IPS DF 19.7 (cell line): ENCODE results near the gene AKAP13.
"Not testable (repeated sequence)": the region's sequence is repeated elsewhere in the genome, so short reads cannot be mapped to it uniquely, and the experiment has no call there.

Experiments used
- DNase-seq: peaks from one replicate; pipeline ENCODE4 v3.0.0-alpha.2; 2013; ENCODE audit warnings: low read depth, low spot score

AKAP13 gene

DNA sequence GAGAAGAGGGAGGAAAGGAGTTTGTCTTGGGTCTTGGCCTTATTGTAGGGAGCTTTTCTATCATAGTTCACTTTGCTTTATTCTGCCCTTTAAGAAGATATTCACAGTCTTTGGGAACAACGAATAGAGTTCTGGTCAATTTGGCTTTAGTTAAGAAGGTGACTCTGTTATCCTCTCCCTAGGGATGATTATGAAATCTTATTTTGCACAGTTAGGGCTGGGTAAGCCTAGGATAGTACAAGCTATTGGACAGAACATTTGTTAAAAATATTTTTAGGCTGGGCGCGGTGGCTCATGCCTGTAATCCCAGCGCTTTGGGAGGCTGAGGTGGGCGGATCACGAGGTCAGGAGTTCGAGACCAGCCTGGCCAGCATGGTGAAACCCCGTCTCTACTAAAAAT is 61.5 kb downstream of the AKAP13 start:
- not testable (repeated sequence) for DNase-seq

DNA sequence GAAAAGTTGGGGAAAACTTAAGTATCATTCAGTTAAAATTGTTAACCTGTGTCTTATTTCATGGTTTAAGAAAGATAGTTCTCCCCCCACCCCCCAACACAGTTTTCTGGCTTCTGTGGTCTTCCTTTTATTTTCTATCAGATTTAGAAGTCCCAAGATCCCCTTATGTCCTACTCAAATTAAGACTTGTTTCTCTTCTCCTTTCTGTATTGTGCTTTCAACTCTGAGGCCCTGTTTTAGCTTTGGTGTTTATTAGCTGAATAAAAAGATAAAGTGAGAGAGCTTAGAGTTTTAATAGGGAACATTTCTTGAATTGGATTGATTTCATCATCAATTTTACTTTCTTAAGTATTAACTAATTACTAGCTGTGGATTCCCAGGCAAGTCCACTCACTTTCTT is 62.6 kb downstream of the AKAP13 start:
- DNase-seq: no peak

DNA sequence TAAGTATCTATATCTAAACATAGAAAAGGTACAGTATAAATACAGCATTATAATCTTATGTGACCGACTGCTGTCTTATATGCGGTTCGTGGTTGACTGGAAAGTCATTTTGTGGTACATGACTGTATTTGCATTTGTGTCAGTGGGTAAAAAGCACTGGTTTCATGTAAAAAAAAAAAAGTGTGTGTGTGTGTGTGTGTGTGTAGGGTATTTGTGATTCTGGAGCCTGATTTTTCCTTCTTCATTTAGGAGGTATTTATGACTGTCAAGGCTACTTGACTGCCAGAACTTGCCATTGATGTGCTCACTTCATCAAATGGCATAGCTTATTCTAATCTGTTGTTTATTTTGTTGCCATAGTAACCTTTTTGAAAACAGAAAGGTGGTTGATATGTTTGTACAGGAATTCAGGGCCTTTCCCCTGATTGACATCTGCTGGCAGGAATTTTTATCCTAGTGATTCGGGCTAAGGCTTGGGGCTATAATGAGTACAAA is 63.2 kb downstream of the AKAP13 start:
- no peak for DNase-seq

DNA sequence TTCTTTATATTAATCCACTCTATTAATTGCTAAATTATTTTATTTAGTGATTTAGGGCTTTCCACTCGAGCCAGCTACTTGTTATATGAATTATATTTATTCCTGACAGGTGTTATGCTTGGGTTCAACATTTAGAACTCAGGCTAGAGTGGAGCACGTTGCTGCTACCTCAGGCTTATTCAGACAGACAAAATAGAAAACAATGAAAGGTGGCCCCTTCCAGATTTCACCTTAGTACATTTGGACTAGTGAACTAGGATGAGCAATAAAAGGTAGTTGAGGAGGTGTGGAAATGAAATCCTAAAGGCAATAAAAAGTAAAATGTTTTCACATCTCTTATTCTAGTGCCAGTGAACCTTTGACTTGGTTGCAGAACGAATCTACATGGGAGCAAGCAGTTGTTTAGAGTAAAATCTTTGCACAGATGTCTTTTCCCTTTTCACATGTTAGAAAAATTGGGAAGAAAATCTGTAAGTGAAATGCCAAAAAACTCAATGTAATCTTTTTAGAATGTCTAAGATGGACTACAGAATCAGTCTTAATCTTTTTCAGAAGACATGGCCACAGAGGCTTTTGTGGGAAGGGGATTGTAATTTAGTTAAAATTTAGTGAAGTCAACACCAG is 63.8 kb downstream of the AKAP13 start:
- no peak for DNase-seq

DNA sequence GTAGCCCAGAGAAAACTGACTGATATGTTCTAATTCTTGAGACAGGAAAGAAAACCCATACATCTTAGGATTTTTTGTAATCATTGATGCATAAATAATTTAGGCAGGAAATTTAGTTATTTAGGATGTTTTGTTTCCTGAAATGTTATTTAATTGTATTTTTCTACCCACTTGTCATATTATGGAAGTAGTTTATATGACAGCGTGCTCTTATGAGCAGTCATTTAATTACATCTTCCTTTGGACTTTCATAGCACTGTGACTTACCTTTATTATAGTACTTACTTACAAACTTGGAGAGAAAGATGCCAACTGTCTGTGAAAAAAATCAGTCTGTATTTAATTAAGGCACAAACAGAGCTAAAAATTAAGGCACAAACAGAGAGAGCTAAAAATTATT is 65.0 kb downstream of the AKAP13 start:
- DNase-seq: no peak

DNA sequence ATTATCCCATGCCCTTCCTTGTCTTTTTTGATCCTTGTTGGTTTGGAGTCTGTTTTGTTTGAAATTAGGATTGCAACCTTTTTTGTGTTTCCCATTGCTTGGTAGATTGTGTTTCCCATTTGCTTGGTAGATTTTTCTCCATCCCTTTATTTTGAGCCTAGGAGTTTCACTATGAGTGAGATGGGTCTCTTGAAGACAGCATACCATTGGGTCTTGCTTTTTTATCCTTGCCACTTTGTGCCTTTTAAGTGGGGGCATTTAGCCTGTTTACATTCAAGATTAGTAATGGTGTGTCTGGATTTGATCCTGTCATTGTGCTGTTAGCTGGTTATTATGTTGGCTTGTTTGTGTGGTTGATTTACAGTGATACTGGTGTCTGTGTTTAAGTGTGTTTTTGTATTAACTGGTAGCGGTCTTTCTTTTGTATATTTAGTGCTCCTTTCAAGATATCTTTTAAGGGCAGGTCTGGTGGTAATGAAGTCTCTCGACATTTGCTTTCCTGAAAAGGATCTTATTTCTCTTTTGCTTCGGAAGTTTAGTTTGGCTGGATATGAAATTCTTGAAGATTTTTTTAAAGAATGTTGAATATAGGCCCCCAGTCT is 70.8 kb downstream of the AKAP13 start:
- DNase-seq: no peak

- DNase-seq: no peak
These were observed 72.0 kb downstream of the AKAP13 start for GRCh38 chr15:85452436-85452835.

GRCh38 chr15:85453144-85453872 is 72.9 kb downstream of the AKAP13 start:
- no peak for DNase-seq

GRCh38 chr15:85454403-85454802 is 74.0 kb downstream of the AKAP13 start:
- DNase-seq: no peak

- no peak for DNase-seq
These were observed 75.5 kb downstream of the AKAP13 start for GRCh38 chr15:85455891-85456290.

DNA sequence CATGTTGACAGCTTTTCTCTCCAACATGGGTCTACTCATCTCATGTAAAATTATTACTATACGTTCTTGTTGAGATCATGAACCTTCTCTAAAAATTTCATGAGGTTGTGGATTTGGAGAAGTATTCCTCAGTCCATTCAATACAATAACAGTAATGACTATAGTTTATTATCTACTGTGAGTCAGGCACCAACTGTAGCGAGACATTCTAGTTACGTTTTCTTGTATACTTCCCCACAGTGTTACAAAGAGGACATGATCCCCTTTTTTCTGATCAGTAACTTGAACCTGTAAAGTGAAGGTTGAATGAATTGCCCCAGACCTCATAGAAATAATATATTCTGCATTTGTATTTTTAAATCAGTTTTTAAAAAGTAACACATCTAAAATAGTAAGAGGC is 76.4 kb downstream of the AKAP13 start:
- no peak for DNase-seq

DNA sequence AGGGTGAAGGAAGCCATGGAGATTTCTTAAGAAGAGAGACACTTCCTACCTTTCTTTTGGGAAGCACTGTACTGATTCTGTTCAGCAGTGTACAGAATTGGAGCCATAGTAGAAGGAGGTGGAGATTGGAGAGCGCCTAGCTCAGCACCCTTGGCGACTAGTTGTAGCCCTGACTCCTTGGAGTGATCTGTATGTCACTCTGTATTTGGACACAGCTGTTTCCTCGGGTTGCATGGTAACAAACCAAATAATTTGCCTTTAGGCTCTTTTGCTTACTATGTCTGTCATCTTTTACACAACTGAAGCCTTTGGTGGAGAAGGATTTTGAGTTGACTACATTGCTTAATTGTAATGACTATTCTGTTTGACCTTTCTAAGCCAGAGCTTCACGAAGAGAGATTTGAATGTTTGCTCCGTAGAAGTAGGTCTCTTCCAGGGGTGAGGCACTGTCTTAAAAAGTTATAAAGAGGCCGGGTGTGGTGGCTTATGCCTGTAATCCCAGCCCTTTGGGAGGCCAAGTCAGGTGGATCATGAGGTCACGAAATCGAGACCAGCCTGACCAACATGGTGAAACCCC is 77.1 kb downstream of the AKAP13 start:
- no peak for DNase-seq

DNA sequence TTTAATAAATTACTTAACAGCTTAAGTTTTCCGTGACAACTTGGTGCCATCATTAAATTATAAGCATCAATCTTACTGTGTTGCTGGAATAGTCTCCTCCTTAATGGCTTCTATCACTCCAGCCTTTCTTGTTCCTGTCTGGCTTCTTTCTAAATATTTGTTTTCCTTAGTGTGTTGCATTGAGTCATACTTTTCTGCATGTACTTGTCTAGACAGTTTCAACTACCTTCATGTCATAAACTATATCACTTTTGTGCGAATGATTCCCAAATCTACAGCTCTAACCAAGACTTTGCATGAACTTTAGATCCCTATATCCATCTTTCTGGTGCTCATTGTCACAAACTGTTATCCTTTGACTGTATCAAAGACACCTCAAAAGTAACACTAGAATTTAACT is 78.4 kb downstream of the AKAP13 start:
- no peak for DNase-seq

GRCh38 chr15:85462029-85462428 is 81.6 kb downstream of the AKAP13 start:
- no peak for DNase-seq

DNA sequence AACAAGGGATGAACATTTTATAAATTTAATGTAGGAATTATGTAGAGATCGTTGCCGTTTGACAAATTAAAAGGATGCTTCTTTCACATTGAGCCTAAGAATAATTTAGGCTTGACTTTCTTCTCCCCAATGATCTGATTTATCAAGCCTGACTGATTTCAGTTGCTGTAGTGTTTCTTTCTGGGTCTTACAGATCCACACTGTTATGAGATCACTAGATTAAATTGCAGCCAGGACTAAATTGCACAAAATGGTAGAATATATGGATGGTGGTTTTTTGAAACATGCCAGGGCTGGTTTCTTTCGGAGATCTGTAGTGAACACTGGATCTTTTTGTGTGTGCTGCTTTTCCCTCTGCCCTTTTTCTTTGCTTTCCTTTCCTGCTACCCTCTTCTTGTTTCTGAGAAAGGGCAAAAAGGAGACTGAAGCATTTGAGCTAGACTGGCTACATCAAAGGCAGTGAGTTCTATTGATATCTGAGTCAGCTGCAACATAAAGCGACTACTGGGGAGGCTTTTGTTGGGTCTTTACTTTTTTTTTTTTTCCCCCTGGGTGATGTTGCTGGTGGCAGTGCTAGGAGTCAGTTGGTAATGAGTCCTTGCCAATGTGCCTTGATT is 83.0 kb downstream of the AKAP13 start:
- no peak for DNase-seq

DNA sequence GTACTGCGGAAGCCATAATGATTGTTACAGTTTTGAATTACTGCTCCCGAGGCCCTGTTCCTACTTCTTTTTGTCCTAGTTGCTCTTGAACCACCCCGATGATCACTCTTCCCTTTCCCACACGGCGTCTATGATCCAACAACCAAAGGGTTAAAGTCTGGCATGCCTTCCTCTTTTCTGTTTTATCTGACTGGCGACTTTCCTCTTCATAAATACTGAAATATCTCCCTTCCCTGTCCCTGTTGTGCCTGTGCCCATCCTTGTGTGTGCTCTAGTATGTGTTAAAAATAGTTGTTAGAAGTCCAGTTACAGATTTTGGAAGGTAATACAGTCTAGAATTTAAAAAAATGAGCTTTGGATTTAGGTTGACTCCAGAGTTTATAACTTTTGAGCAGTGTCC is 83.6 kb downstream of the AKAP13 start:
- no peak for DNase-seq

- DNase-seq: no peak
These were observed 84.1 kb downstream of the AKAP13 start for GRCh38 chr15:85464471-85464870.

DNA sequence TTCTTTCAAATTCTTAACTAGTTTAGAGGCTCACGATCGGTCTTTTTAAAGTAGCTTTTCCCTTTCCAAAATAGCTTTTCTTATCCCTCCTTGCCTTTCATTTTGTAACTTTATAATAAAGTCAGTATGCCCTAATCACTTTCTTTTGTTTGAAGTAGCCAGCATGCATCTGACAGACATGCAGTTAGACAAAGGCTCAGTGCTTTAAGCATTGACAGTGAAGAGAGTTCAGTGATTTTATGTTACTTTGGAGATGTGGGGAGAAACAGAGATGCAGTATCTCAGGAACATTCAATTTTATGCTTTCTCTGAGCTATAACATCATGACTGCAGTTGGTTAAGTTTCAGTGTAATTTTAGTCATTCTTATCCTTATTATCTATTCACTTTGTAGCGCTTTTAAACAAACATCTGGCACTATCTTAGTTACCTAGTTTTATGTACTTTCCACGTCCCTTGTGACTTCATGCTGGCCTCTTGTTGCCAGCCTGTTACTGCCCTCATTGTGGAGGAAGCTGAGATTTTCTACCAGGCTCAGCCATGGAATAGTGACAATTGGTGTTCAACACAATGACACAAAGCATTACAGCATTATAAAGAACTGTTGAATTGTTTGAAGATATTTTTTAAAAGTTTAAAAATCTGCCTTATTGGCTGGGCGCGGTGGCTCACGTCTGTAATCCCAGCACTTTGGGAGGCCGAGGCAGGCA is 90.3 kb downstream of the AKAP13 start:
- DNase-seq: no peak

- no peak for DNase-seq
These were observed 91.9 kb downstream of the AKAP13 start for GRCh38 chr15:85472349-85472748.

- DNase-seq: no peak
These were observed 93.1 kb downstream of the AKAP13 start for GRCh38 chr15:85473455-85473854.

DNA sequence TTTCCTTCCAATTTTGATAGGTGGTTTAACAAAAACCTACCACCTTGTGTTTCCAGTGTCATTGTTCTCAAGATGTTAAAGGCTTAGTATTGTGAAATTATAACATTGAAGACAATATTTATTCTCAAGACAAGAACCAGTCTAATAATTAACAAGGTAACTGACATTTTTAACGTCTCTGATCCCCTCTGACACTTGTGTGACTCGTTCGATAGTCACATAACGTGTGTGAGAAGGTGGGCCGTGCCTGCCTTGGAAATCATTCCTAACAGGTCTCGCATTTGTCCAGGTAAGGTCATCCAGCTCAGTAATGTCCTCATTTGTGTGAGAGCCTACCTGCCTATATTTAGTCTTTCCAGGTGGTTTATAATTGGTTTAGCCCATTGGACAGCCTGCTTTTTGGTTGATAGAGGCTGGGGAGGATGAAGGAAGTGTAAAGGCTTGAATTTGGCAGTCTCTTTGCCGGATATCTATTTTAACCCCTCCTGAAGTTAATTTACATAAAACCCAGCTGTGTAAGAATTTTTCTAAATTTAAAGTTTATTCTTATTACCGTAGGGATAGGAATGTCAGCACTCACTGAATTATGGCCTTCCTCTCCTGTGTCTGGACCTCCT is 94.4 kb downstream of the AKAP13 start:
- DNase-seq: no peak
